A673 (cell line): ENCODE data around the gene DAW1. TPM values are rescaled to one million over a fixed set of nuclear protein-coding genes. Genes with fewer than 3 reads are reported as not detected.

Experiments used
- BruUV-seq: library from RNA; stranded (reverse); fragments of 400-500 nt; replicated peaks from 2 replicates; lab custom pipeline; 2021; lab: Mats Ljungman, UMichigan
- CTCF ChIA-PET: fragments of 300-600 bp; sonication (Branson Sonifier 250); formaldehyde crosslinking; loops from one replicate; lab custom pipeline; 2022; ENCODE audit warnings: antibody characterized with exemption; lab: Charles Lee
- POLR2A ChIA-PET: fragments of 300-600 bp; sonication (Branson Sonifier 250); formaldehyde crosslinking; loops from one replicate; lab custom pipeline; 2022; ENCODE audit warnings: antibody characterized with exemption; ENCODE audit not compliant: low non-redundant PET; lab: Charles Lee
- DNase-seq: peaks from one replicate; pipeline ENCODE4 v3.0.0-alpha.2; 2015; ENCODE audit warnings: low spot score
- H3K27ac ChIP-seq: fragments of 200-600 bp; sonication (generic); 2 replicates; pipeline ENCODE4 v1.5.1; 2016; ENCODE audit warnings: mixed run types, low read depth, mild to moderate bottlenecking, mixed read lengths, antibody characterized with exemption, low read length; ENCODE audit not compliant: poor library complexity, severe bottlenecking
- H3K27me3 ChIP-seq: fragments of 200-600 bp; sonication (generic); replicated peaks from 2 replicates; pipeline ENCODE4 v1.6.1; 2017; ENCODE audit warnings: mixed run types, low read depth, mild to moderate bottlenecking, mixed read lengths, antibody characterized with exemption, low read length; ENCODE audit not compliant: insufficient read depth, poor library complexity
- H3K36me3 ChIP-seq: fragments of 200-600 bp; sonication (generic); 2 replicates; pipeline ENCODE4 v1.6.1; 2016; ENCODE audit warnings: mixed run types, mild to moderate bottlenecking, mixed read lengths, antibody characterized with exemption, low read length; ENCODE audit not compliant: insufficient read depth, poor library complexity, severe bottlenecking
- H3K4me1 ChIP-seq: fragments of 200-600 bp; sonication (generic); 2 replicates; pipeline ENCODE4 v1.6.1; 2017; ENCODE audit warnings: mixed run types, mild to moderate bottlenecking, mixed read lengths, antibody characterized with exemption, low read length; ENCODE audit not compliant: insufficient read depth, poor library complexity, severe bottlenecking
- H3K4me3 ChIP-seq: fragments of 200-600 bp; sonication (generic); 2 replicates; pipeline ENCODE4 v1.5.1; 2016; ENCODE audit warnings: low read depth, mixed run types, mild to moderate bottlenecking, mixed read lengths, low read length; ENCODE audit not compliant: poor library complexity, severe bottlenecking
- H3K9me3 ChIP-seq: fragments of 200-600 bp; sonication (generic); 2 replicates; pipeline ENCODE4 v1.6.1; 2016; ENCODE audit warnings: mixed run types, low read depth, mild to moderate bottlenecking, mixed read lengths, antibody characterized with exemption, low read length; ENCODE audit not compliant: poor library complexity, severe bottlenecking
- EZH2 ChIP-seq: fragments of 200-600 bp; sonication (generic); IDR thresholded peaks from 2 replicates; pipeline ENCODE4 v1.6.1; 2017; ENCODE audit warnings: borderline replicate concordance, low read depth, mild to moderate bottlenecking, mixed read lengths, antibody characterized with exemption, low read length; ENCODE audit not compliant: poor library complexity, severe bottlenecking
- intact Hi-C: fragments of 100-400 bp; cut with micrococcal nuclease; formaldehyde crosslinking; loops from one replicate; pipeline ENCODE4 v1.10.0; 2022; ENCODE audit not compliant: unreplicated experiment
- total RNA-seq: library from RNA; stranded (reverse); gene quantifications from 2 replicates; pipeline ENCODE4 v1.2.3, GENCODE V29; 2021
- TF ChIP-seq, protein P1 (sequence below): fragments of 300-800, 200-600 bp; sonication (generic); conservative IDR thresholded peaks from 2 replicates; pipeline ENCODE4 v1.5.1; 2017; ENCODE audit warnings: low read depth, mild to moderate bottlenecking, antibody characterized with exemption, low read length, moderate library complexity, mixed read lengths

The DAW1 gene
- total RNA-seq, 1 experiment from 2014 or later = 1.2 TPM

DNA sequence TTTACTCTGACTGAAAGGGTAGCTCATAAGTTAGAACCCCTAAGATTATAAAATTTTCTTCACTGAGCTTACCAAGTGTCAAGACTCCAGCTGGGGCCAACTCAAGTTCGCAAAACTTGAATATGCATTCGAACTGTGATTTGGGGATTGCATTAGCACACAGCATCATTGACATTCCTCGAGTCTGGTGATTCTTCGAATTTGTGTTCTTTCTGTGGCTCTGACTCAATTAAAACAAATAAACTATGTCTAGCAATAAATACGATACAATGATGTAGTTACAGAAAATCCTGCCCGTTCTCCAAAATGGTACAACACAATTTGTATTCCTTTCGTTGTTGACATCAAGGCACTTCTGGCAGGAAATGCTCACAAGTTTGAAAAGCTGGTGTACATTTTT is 46.7 kb upstream of the DAW1 start:
- Histone ChIP-seq H3K9me3 (no peaks in the 10 kb centered on the region), H3K4me3 (no peak overlapping the region), H3K27me3 (no peaks in the 10 kb centered on the region), H3K4me1 (no peaks in the 10 kb centered on the region), H3K36me3 (no peaks in the 10 kb centered on the region), H3K27ac (no peak overlapping the region)
- CTCF ChIA-PET = no interaction called here
- POLR2A ChIA-PET = no interaction called here
- intact Hi-C loops = no loop called here
- no peak for DNase-seq
- no TSS peak for BruUV-seq
- no peak for TF ChIP-seq EZH2
- TF ChIP-seq, protein P1, sequence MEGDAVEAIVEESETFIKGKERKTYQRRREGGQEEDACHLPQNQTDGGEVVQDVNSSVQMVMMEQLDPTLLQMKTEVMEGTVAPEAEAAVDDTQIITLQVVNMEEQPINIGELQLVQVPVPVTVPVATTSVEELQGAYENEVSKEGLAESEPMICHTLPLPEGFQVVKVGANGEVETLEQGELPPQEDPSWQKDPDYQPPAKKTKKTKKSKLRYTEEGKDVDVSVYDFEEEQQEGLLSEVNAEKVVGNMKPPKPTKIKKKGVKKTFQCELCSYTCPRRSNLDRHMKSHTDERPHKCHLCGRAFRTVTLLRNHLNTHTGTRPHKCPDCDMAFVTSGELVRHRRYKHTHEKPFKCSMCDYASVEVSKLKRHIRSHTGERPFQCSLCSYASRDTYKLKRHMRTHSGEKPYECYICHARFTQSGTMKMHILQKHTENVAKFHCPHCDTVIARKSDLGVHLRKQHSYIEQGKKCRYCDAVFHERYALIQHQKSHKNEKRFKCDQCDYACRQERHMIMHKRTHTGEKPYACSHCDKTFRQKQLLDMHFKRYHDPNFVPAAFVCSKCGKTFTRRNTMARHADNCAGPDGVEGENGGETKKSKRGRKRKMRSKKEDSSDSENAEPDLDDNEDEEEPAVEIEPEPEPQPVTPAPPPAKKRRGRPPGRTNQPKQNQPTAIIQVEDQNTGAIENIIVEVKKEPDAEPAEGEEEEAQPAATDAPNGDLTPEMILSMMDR = no peak

DNA sequence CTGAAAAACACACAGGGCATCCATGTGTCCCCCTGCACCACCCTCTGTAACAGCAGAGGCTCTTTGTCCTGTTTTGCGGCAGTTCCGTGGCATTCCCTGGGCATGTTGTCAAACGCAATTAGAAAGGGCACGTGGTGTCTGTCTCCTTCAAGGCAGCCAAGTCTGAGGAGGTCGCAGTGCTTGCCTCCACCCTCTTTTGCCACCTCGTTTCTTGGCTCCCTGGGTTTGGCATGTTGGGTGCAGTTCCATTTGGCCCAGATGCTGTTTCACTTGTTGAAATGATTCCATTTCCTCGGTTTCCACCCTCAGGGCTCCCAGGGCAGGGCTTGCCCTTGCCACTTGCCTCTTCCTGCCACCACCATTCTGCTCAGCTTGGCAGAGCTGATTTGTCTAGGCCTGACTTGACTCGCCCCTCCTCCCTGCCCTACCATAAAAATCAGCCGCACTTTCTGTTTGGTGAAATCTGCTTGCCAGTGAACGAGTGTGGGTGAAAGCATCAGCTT is 45.4 kb upstream of the DAW1 start:
- intact Hi-C loops = no loop called here
- no peak overlapping the region for H3K4me3 ChIP-seq
- no peaks in the 10 kb centered on the region for H3K36me3 ChIP-seq
- H3K4me1 ChIP-seq = no peaks in the 10 kb centered on the region
- ChIA-PET CTCF (interaction anchor here (0.6 kb wide), 2 partner anchors 52 to 61 kb away, joined by 3 to 8 read pairs; no protein-coding TSS in a partner anchor), POLR2A (no interaction called here)
- no peaks in the 10 kb centered on the region for H3K9me3 ChIP-seq
- H3K27ac ChIP-seq = no peak overlapping the region
- BruUV-seq = no TSS peak
- no peak for DNase-seq
- no peak for TF ChIP-seq EZH2
- TF ChIP-seq, protein P1 = no peak
- H3K27me3 ChIP-seq = no peaks in the 10 kb centered on the region

DNA sequence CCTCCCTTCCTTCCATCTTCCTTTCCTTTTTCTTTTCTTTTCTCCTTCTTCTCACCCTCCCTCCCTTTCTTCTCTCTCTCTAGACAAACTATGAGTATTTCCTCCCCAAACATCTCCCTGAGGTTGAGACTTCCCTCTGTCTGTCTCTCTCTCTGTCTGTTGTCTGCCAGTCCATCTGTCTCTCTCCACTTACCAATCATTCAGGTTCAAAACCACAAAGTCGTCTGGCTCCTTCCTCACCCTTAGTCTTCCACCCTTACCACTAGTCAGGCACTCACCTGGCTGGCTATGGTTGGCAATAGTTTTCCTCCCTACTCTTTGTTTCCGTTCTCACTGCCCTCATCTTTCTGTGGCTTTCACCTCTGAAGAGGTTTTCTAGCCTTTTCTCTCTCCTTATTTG is 44.9 kb upstream of the DAW1 start:
- no peaks in the 10 kb centered on the region for H3K4me1 ChIP-seq
- intact Hi-C loops = no loop called here
- H3K36me3 ChIP-seq = no peaks in the 10 kb centered on the region
- ChIA-PET POLR2A (no interaction called here), CTCF (interaction anchor here (0.6 kb wide), 1 partner anchor 61 kb away, joined by 3 read pairs; no protein-coding TSS in a partner anchor)
- no TSS peak for BruUV-seq
- H3K27ac ChIP-seq = no peak overlapping the region
- H3K9me3 ChIP-seq = no peaks in the 10 kb centered on the region
- no peak for DNase-seq
- no peak for TF ChIP-seq EZH2
- TF ChIP-seq, protein P1 = no peak
- no peaks in the 10 kb centered on the region for H3K27me3 ChIP-seq
- H3K4me3 ChIP-seq = no peak overlapping the region
